ENCODE results near the gene THEM5.
"Not testable (repeated sequence)": the region's sequence is repeated elsewhere in the genome, so short reads cannot be mapped to it uniquely, and the experiment has no call there.

The THEM5 gene, protein sequence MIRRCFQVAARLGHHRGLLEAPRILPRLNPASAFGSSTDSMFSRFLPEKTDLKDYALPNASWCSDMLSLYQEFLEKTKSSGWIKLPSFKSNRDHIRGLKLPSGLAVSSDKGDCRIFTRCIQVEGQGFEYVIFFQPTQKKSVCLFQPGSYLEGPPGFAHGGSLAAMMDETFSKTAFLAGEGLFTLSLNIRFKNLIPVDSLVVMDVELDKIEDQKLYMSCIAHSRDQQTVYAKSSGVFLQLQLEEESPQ

DNA sequence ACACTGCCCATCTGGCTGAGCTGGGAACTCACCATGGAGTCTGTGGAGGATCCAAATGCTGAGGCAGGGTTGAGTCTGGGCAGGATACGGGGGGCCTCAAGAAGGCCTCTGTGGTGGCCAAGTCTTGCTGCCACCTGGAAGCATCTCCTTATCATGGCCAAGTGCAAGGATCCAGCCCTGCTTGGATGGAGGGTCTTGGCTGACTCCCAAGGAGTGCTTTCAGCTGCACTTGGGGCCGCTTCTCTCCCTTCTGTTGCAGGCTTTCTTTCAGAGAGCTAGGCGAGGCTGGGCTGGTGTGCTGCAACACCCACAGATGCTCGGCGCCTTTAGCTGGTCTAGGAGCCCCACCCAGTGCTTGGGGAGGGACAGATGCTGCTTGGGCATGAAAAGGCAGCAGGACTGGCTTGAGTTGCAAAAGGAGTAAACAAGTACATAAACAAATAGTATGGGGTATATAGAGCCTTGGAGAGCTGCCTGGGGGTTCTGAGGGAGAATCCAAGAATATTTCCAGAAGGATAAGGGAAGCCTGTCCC lies at the start of gene THEM5:
Gene THEM5 (minus strand): TSS at position 302 of the 533 bp plus-strand sequence. CDS start 147 bp downstream, at position 155.
- no peak for FAIRE-seq

DNA sequence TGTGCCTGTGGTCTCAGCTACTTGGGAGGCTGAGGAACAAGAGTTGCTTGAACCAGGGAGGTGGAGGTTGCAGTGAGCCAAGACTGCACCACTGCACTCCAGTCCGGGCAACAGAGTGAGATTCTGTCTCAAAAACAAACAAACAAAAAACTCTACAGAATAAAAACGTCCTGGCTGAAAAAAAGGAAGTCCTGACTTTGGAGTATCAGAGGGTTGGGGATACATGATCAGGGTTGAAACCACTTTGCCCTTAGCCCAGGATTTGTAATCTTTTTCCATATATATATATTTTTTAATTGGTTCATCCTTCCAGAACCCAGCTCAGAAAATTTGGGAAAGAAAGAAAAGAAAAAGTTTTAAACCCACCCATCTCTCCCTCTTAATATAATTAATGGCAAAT lies 49.3 kb upstream of the THEM5 start:
- FAIRE-seq, result no peak

DNA sequence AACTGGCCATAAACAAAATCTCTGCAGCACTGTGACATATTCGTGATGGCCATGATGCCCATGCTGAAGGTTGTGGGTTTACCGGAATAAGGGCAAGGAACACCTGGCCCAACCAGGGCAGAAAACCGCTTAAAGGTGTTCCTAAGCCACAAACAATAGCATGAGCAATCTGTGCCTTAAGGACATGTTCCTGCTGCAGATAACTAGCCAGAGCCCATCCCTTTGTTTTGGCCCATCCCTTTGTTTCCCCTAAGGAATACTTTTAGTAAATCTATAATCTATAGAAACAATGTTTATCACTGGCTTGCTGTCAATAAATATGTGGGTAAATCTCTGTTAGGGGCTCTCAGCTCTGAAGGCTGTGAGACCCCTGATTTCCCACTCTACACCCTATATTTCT lies 47.3 kb upstream of the THEM5 start:
- not testable (repeated sequence) for FAIRE-seq

DNA sequence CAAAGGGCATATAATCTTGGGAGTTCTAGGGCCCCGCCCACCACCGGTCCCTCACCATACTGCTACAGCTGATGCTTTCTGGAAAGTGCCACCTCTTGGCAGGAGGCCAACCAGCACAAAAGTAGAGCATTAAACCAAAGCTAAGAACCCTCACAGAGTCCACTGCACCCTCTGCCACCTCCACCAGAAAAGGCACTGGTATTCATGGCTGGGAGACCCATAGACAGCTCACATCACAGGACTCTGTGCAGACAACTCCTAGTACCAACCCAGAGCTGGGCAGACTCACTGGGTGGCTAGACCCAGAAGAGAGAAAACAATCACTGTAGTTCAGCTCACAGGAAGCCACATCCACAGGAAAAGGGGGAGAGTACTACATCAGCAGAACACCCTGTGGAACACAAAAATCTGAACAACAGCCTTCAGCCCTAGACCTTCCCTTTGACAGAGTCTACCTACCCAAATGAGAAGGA lies 45.0 kb upstream of the THEM5 start:
- no peak for FAIRE-seq

DNA sequence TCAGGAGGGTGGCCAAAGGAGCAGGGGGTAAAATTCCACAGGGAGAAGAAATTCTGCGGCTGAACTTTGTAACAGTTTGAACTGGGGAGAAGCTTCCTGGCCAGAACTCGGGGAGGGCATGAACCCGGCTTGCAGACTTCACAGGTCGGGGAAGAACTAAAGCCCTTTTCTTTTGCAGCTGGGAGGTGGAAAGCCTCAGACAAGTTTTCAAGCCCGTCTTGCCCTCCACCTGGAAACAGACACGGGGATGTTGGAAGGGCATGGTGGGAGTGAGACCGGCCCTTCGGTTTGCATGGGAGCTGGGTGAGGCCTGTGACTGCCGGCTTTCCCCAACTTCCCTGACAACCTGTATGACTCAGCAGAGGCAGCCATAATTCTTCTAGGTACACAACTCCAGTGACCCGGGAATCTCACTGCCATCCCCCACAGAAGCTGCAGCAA lies 44.5 kb upstream of the THEM5 start:
- FAIRE-seq, result no peak

DNA sequence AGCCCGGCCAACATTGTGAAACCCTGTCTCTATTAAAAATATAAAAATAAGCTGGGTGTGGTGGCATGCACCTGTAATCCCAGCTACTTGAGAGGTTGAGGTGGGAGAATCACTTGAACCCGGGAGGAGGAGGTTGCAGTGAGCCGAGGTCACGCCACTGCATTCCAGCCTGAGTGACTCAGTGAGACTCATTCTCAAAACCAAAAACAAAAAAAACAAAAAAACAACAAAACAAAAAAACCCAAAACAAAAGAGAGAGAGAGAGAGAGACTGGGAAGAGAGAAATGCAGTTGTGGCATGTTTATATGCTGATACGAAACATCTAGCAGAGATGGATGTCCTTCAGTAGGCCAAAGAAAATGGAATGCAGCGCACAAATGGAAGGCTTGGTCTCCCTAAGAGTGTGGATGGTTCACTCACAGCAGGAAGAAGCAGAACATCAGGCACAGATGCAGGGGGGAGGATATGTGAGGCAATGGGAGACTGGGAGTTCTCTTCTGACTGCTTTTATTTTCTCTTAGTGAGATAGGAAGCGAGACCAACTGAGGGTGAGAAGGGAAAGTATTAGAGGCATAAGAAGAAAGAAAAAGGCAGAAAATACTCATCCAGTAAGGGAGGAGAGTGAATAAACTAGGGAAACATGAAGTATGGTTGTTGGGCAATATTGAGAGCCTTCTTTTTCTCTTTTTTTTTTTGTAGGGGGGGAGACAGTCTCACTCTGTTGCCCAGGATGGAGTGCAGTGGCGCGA lies 39.8 kb upstream of the THEM5 start:
- no peak for FAIRE-seq

DNA sequence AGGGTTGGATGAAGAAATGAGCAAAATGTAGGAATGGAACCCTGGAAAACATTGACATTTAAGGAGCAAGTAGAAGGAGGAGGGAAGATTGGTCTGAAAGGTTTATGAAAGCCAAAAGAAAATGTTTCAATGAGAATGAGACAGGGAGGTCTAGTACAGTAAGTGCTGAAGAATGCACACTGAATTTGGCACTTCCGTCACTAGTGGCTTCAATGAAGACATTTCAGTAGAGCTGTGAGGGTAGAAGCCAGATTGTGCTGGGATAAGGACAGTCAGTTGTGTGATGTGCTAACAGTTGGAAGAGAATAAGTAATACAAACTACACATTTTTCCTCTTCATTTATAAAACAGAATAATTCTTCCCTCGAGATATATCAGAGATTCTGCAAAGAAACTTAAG lies 38.7 kb upstream of the THEM5 start:
- FAIRE-seq, result no peak

DNA sequence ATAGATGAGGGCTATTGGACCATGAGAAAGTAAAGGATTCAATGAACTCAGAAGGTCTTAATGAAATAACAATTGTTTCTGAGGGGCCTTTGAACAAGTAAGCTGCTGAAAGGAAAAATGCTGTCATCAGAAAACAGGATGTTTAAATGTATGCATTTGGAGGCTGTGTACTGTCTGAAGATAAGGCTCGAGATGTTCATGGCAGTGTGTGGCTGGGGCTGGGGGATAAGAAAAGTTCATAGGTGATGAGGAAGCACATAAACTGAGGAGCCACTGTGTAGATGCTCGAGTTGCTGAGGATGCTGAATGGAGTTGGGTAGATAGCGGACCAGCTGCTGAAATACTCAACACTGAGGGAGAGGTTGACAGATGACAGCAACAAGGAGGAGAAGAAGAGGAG lies 38.0 kb upstream of the THEM5 start:
- no peak for FAIRE-seq

DNA sequence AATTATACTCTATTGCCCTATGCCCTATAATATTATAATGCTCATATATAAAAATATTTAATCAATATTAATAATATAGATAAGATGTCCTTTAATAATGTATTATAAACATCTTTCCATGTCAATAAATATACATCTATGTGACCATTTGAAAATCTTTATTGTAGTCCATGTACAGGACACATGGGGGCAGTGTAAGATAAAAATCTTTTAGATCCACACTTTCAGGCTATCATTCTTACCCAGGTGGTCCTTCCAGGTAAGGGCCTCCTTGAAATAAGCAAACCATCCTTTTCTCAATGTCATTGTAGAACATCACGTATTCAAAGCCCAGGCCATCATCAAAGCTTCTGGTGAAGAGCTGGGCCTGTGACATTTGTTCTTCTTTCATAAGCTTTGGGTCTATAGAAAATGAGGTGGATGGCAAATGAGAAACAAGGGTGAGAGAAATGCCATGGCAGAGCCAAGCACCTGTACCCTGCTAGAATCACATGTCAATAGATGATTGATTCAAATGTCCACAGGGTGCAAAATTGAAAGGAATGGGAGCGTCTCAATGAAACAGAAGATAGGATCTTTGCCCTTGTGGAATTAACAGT lies 35.6 kb upstream of the THEM5 start:
- peak; percentile 6 for FAIRE-seq

DNA sequence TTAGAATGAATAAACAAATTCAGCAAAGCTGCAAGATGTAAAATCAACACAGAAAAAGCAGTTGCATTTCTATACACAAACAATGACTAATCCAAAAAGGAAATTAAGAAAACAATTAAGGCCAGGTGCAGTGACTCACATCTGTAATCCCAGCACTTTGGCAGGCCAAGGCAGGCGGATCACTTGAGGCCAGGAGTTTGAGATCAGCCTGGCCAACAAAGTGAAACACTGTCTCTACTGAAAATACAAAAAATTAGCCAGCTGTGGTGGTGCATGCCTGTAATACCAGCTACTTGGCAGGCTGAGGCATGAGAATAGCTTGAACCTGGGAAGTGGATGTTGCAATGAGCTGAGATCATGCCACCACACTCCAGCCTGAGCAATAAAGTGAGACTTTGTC lies 33.5 kb upstream of the THEM5 start:
- FAIRE-seq, result no peak

DNA sequence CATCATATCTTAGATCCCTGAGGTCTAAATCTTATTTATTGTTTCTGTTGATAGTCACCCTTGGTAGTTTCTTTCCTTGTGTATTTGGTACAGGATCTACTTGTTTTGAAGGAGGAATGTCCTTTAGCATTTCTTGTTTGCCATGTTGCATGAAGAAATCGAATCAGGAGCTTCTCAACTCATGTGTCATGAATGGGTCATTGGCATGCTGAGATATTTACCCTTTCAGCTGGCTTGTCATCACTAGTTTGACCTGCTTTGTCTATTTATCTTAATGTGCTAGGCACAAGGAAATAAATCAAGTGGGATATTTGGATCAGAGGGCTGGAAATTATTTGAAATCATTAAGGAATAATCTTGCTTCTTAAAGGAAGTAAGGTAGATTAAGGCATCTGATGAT lies 32.0 kb upstream of the THEM5 start:
- FAIRE-seq, result no peak

DNA sequence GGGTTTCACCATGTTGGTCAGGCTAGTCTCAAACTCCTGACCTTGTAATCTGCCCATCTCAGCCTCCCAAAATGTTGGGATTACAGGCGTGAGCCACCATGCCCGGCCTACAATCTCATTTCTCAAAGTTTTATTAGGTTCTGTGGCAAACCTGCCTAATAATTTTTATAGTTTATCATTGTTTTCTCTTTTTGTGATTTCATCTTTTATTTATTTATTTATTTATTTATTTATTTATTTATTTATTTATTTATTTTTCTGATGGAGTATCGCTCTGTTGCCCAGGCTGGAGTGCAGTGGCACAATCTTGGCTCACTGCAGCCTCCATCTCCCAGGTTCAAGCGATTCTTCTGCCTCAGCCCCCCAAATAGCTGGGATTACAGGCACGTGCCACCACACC lies 31.4 kb upstream of the THEM5 start:
- not testable (repeated sequence) for FAIRE-seq

DNA sequence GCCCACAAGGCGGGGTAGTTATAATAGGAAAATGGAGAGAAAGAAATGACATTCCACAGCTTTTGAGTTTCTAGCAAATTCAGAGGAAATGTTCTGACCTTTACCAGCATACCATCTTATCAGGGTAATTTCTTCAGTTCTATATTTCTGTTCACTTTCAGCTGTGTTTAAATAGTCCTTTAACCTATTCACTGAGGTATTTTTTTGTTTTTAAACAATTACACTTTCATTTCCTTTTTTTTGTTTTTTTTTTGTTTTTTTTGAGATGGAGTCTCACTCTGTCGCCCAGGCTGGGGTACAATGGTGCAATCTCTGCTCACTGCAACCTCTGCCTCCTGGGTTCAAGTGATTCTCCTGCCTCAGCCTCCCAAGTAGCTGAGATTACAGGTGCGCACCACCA lies 30.9 kb upstream of the THEM5 start:
- FAIRE-seq, result not testable (repeated sequence)

DNA sequence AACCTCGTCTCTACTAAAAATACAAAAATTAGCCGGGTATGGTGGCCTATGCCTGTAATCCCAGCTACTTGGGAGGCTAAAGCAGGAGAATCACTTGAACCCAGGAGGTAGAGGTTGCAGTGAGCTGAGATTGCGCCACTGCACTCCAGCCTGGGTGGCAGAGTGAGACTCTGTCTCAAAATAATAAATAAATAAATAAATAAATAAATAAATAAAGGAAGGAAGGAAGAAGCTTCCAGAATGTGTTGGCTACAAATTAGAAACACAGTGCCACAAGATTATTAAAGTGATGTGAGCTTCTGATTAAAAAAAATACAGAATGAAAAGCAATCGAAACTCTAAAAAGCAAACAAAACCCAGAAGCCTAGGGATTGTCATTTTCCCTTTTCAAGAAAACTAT lies 30.4 kb upstream of the THEM5 start:
- not testable (repeated sequence) for FAIRE-seq

DNA sequence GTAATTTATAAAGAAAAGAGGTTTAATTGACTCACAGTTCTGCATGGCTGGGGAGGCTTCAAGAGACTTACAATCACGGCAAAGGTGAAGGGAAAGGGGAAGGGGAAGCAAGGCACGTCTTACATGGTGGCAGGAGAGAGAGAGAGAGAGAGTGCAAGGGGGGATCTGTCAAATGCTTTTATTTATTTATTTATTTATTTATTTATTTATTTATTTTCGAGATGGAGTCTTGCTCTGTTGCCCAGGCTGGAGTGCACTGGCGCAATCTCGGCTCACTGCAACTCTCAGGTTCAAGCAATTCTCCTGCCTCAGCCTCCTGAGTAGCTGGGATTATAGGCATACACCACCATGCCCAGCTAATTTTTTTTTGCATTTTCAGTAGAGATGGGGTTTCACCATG lies 29.4 kb upstream of the THEM5 start:
- not testable (repeated sequence) for FAIRE-seq

DNA sequence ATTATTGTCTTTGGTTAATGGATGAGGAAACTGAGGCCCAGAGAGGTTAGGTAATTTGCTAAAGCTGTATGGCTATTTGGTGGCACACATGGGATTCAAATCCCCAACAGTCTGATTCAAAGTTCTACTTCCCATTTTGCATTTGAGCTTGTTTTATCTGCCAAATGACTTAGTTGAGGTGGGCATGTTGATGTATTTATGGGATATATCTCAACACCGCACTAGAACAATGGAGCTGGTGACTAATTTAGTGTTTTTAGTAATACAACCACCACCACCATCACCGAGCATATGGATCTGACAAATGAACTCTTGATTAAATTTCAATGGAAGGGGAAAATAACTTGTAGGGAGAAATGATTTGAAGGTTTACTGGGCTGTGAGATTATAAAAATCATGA lies 29.0 kb upstream of the THEM5 start:
- no peak for FAIRE-seq

DNA sequence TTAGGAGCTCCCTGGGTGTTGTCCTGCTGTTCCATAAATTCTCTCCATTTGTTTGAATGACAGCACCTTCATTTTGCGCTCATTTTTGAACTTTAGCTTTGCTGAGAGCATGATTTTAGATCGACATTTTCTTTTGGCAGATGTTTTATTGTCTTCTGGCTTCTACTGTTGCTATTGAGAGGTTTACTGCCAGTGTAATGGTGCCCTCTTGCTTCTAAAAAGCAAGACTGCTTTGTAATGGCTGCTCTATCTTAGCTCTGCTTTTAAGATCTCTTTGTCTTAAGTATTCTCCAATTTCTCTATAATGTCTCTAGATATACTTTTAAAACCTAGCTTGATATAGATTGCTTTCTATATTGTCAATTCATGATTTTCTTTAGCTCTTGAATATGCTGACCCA lies 28.0 kb upstream of the THEM5 start:
- no peak for FAIRE-seq

DNA sequence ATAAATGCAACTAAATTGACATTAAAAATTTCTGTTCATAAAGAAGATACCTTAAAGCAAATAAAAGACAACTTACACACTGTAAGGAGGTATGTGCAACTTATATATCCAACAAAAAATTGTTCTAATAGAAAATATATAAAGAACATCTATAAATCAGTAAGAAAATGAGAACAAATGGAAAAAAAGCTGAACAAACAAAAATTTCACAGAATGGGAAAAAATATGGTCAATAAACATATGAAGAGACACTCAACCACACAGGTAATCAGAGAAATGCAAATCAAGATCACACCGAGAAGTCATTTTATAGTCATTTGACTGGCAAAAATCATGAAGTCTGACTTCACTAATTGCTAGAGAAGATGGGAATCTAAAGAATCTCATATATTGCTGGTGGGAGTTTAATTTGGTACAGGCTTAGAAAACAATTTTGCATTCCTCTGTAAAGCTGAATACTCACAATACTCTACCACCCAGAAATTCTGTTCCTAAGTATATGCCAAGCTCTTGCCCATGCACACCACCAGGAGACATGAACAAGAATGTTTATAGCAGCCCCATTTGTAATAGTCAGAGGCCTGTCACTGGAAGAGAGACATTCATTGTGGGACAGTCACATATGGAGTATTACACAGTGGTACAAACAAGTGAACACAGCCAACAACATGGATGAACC lies 22.0 kb upstream of the THEM5 start:
- no peak for FAIRE-seq

DNA sequence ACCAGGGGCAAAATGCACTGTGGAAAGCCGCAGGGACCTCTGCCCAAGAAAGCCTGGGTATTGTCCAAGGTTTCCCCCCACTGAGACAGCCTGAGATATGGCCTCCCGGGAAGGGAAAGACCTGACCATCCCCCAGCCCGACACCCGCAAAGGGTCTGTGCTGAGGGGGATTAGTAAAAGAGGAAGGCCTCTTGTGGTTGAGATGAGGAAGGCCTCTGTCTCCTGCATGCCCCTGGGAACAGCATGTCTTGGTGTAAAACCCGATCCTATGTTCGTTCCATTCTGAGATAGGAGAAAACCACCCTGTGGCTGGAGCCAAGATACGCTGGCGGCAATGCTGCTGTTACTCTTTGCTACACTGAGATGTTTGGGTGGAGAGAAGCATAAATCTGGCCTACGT lies 19.3 kb upstream of the THEM5 start:
- not testable (repeated sequence) for FAIRE-seq

DNA sequence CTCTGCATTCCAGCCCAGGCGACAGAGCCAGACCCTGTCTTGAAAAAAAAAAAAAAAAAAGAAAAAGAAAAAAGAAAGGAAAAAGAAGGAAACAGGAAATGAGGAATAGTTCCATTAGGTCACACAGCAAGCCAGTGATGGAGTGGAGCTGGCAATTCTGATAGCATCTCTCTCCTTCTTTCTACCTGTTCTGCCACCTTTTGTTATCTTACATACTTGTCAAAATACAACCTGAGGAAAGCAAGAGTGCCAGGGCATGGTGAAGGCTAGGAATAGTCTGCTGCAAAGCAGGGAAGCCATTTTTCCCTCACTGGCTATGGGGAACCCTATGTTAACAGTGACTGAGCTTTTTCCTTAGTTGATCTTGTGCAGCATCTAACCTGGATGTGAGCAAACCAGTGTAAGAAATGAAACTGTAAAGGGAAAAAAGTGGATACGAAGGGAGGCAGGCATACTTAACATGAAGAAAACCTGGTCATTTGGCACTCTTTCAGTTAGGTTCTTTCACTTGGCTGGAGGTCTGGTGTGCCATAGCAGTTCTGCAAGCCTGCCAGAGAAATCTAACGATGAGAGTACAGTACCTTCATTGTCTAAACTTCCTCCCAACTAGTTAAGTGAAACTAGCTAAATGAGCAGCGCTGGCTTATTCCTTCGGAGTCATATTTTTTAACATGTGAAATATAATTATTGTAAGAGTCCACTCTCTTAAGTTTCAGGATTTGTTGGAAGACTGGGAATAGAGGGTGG lies 17.9 kb upstream of the THEM5 start:
- FAIRE-seq, result no peak

DNA sequence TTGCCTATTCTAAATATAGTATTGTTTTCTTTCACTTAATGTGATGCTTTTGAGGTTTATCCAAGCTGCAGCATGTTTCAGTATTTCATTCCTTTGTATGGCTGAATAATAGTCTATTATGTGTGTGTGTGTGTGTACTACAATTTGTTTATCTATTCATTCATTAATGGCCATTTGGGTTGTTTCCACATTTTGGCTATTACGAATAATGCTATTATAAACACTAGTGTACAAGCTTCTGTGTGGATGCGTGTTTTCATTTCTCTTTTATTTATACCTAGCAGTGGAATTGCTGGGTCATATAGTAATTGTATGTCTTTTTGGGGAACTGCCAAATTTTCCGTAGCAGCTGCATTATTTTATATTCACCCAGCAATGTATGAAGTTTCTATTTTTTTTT lies 15.0 kb upstream of the THEM5 start:
- no peak for FAIRE-seq

DNA sequence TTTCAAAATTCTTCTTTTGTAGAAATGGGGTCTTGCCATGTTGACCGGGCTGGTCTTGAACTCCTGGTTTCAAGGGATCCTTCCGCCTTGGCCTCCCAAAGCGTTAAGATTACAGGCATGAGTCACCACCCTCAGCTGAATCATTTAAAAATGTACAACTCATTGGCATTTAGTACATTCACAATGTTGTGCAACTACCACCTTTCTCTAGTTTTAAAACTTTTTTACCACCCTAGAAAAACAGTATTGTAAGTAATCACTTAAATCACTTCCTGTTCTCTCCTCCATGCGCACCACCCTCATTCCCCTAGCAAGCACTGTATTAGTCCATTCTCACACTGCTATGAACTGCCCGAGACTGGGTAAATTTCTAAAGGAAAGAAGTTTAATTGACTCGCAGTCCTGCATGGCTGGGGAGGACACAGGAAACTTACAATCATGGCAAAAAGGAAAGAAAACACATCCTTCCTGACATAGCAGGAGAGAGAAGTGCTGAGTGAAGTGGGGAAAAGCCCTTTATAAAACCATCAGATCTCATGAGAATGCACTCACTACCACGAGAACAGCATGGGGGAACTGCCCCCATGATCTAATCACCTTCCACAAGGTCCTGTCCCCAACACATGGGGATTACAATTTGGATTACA lies 14.4 kb upstream of the THEM5 start:
- FAIRE-seq, result no peak
